Neural crest cell (in vitro differentiated cells): ENCODE data around the gene KIRREL2. TPM values are rescaled to one million over a fixed set of nuclear protein-coding genes. Genes with fewer than 3 reads are reported as not detected.

Experiments
- DNase-seq: peaks from one replicate; pipeline ENCODE4 v3.0.0; 2021; ENCODE audit warnings: low read depth, mixed read lengths, low spot score
- H3K27ac Mint-ChIP-seq: one replicate; pipeline ENCODE4 v1.8.0; 2021; ENCODE audit warnings: mild to moderate bottlenecking, mixed read lengths; ENCODE audit not compliant: unreplicated experiment
- H3K27me3 Mint-ChIP-seq: 2 replicates; pipeline ENCODE4 v1.8.0; 2021; ENCODE audit warnings: low read depth, mild to moderate bottlenecking, mixed read lengths
- H3K36me3 Mint-ChIP-seq: 2 replicates; pipeline ENCODE4 v1.8.0; 2021; ENCODE audit warnings: low read depth, mild to moderate bottlenecking, mixed read lengths
- H3K4me1 Mint-ChIP-seq: 2 replicates; pipeline ENCODE4 v1.8.0; 2021; ENCODE audit warnings: mixed read lengths
- H3K4me3 Mint-ChIP-seq: one replicate; pipeline ENCODE4 v1.8.0; 2021; ENCODE audit warnings: mild to moderate bottlenecking, mixed read lengths
- H3K9me3 Mint-ChIP-seq: 2 replicates; pipeline ENCODE4 v1.8.0; 2021; ENCODE audit warnings: mixed read lengths
- total RNA-seq: library from RNA; stranded (reverse); gene quantifications from 2 replicates; pipeline ENCODE4 v1.2.1, GENCODE V29; 2021
- TF ChIP-seq, protein P1 (sequence below): fragments of 200-600 bp; sonication (generic); conservative IDR thresholded peaks from 2 replicates; pipeline ENCODE4 v1.5.0; 2021; ENCODE audit warnings: antibody characterized with exemption, mild to moderate bottlenecking

KIRREL2 gene
- total RNA-seq, 1 donor from 2014 or later, result 4.5 TPM

DNA sequence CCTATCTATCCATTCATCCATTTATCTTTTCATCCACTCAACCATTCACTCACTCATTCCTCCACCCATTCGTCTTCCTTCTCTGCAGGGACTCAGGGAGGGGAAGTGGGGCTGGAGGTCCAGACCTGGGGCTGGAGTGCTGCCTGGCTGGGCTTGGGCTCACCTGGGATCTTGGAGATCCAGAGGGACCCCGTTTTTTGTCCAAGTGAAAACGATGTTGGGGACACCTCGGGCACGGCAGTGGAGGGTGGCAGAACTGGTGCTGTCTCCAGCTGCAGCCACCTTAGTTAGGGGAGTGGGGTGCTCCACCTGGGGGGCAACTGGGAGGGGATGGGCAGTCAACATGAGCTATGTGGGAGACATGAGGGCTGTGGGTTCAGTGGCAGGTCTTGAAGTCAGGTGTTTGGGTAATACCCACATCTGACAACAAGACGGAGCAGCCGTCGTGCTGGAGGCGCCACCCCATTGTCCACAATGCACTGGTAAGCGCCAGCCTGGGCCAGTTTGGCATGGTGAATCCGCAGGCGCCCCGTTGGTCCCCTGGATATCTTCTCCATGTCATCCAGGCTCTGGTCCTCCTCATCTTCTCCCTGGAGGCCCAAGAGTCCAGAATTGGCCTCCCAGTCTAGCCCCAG, 14.6 kb upstream of the KIRREL2 start:
- no peak for DNase-seq
- TF ChIP-seq, protein P1, sequence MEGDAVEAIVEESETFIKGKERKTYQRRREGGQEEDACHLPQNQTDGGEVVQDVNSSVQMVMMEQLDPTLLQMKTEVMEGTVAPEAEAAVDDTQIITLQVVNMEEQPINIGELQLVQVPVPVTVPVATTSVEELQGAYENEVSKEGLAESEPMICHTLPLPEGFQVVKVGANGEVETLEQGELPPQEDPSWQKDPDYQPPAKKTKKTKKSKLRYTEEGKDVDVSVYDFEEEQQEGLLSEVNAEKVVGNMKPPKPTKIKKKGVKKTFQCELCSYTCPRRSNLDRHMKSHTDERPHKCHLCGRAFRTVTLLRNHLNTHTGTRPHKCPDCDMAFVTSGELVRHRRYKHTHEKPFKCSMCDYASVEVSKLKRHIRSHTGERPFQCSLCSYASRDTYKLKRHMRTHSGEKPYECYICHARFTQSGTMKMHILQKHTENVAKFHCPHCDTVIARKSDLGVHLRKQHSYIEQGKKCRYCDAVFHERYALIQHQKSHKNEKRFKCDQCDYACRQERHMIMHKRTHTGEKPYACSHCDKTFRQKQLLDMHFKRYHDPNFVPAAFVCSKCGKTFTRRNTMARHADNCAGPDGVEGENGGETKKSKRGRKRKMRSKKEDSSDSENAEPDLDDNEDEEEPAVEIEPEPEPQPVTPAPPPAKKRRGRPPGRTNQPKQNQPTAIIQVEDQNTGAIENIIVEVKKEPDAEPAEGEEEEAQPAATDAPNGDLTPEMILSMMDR, result no peak
- peaks cover 2% of the 10 kb centered on the region for H3K36me3 Mint-ChIP-seq
- H3K27me3 Mint-ChIP-seq, result peaks cover 78% of the 10 kb centered on the region
- no peak overlapping the region for H3K4me3 Mint-ChIP-seq
- H3K4me1 Mint-ChIP-seq, result peaks cover 15% of the 10 kb centered on the region
- peaks cover 8% of the 10 kb centered on the region for H3K9me3 Mint-ChIP-seq
- H3K27ac Mint-ChIP-seq, result no peak overlapping the region

DNA sequence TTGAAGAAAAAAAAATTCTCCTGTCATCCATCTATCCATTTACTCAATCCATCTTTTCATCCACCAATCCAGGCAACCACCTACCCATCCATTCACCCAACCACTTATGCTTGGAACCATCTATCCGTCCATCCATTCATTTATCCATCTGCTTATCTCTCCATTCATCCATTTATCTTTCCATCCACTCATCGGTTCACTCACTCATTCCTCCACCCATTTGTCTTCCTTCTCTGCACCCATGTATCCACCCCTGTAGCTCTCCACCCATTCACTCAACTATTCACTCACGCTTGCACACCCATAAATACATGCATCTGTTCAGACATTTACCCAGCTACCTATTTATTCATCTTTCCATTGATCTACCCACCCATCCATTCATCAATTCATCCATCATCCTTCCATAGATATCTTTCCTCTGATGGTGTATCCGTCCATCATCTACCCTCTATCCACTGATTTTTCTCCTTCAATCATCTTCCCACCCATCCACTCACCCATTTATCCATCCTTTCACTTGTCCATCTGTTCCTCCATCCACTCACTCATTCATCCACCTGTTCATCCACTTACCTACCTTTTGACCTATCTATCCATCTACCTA, 13.9 kb upstream of the KIRREL2 start:
- Mint-ChIP-seq H3K4me3 (no peak overlapping the region), H3K36me3 (peaks cover 2% of the 10 kb centered on the region), H3K27me3 (peaks cover 79% of the 10 kb centered on the region), H3K9me3 (peaks cover 8% of the 10 kb centered on the region), H3K27ac (no peak overlapping the region), H3K4me1 (peaks cover 15% of the 10 kb centered on the region)
- TF ChIP-seq, protein P1, result no peak
- no peak for DNase-seq

DNA sequence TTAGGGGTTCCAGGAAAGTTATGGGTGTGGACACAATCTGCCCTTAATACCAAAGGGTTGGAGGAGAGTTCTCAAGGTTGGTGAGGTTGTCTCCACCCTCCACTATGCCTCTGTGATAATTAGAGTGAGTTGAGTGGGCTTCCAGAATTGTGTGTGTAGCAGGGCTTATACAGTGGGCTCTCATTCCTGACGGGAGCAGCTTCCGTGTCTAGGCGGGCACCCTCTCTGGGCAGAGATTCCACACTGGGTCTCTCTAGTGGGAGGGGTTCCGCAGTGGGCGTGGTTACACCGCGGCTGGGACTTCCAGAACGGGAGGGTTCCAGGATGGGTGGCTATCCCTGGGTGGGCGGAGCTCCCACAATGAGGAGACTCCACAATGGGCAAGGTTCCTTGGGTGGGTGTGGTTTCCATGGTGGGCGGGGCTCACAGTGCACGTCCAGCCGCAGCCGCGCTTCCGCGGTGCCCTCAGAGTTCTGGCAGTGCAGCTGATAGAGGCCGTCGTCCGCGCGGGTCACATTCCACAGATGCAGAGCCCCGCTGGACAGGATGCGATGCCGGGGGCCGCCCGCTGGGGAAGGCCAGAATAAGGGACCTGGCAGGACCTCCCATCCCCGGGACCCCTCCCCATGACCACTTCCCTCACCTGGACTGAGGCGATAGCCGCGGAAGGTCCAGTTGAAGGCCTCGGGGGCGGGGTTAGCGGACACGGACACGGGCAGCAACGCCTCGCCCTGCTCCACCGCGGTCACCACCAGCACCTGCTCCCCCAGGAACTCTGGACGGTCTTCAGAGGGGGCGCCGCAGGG, 12.8 kb upstream of the KIRREL2 start:
- Mint-ChIP-seq H3K27ac (no peak overlapping the region), H3K4me3 (no peak overlapping the region), H3K9me3 (peaks cover 8% of the 10 kb centered on the region), H3K4me1 (peaks cover 15% of the 10 kb centered on the region), H3K36me3 (peaks cover 2% of the 10 kb centered on the region), H3K27me3 (peaks cover 89% of the 10 kb centered on the region)
- no peak for DNase-seq
- TF ChIP-seq, protein P1, result no peak

DNA sequence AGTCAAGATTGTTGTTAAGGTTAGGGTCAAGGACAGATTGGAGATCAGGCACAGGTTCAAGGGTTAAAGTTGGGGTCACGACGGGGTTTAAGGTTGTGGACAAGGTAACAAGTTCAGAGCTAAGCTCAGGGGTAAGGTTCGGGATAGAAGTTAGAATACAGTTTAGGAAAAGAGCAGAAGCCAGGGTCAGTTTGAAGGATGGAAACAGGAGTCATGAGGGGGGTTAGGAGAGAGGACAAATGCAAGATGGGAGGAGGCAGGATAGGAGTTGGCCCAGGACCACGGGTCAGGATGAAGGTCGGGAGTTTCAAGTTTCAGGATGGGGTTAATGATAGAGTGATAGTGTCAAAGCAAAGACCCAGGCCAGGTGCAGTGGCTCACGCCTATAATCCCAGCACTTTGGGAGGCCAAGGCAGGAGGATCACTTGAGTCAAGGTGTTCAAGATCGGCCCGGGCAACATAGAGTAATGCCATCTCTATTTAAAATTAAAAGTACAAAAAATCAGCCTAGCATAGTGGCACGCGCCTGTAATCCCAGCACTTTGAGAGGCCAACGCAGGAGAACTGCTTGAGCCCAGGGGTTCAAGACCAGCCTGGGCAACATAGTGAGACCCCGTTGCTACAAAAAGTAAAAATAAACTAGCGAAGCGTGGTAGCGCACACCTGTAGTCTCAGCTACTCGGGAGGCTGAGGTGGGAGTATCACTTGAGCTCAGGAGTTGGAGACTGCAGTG, 12.1 kb upstream of the KIRREL2 start:
- TF ChIP-seq, protein P1, result no peak
- peaks cover 90% of the 10 kb centered on the region for H3K27me3 Mint-ChIP-seq
- no peak overlapping the region for H3K27ac Mint-ChIP-seq
- H3K4me3 Mint-ChIP-seq, result no peak overlapping the region
- H3K4me1 Mint-ChIP-seq, result peaks cover 15% of the 10 kb centered on the region
- H3K9me3 Mint-ChIP-seq, result peaks cover 8% of the 10 kb centered on the region
- peaks cover 2% of the 10 kb centered on the region for H3K36me3 Mint-ChIP-seq
- no peak for DNase-seq
